H54 (cell line): ENCODE results near the gene DENND6A.

ENCODE experiments used
- DNase-seq: peaks from one replicate; pipeline ENCODE4 v3.0.0; 2011; ENCODE audit warnings: low spot score, mixed read lengths; ENCODE audit not compliant: insufficient read length
- FAIRE-seq: peaks from 3 replicates; lab custom pipeline; 2011; peaks lifted over from hg19 to GRCh38; lab: Jason Lieb, UNC
- POLR2A ChIP-seq: IDR thresholded peaks from 2 replicates; pipeline ENCODE4 v1.6.1; 2011; ENCODE audit warnings: low read depth, mild to moderate bottlenecking, low read length

Gene DENND6A

DNA sequence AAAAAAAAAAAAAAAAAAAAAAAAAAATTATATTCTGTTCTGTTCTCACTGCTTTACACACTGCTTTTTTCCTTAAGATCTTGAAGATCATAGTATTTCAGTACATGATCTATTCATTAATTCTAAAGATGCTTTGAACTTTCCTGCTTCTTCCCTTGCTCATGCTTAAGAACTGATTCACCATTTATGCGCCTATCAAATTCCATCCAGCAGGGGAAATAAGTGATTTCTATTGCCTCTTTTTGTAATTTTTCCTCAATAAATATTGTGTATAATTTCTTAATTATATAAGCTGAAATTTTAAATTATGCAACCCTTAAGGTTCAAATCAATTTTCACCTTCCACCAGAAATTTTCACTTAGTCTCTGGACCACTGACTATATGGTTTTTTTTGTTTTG lies 10.6 kb downstream of the DENND6A start:
- FAIRE-seq (no peak), DNase-seq (no peak)
- no peak for TF ChIP-seq POLR2A

DNA sequence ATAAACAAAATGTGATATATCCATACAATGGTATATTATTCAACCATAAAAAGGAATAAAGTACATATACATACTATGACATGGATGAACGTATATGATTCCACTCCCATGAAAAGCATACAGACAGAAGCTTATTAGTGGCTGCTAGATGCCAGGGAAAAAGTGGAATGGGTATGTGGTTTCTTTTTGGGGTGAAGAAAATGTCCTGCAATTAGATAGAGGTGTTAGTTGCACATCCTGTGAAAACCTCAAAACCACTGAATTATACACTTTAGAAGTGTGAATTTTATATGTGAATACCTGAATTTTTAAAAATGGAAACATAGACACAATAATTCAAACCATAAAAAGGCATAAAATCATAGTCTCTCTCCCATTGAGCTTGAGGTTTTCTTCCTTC lies 11.2 kb downstream of the DENND6A start:
- TF ChIP-seq POLR2A: no peak
- no peak for FAIRE-seq
- no peak for DNase-seq

DNA sequence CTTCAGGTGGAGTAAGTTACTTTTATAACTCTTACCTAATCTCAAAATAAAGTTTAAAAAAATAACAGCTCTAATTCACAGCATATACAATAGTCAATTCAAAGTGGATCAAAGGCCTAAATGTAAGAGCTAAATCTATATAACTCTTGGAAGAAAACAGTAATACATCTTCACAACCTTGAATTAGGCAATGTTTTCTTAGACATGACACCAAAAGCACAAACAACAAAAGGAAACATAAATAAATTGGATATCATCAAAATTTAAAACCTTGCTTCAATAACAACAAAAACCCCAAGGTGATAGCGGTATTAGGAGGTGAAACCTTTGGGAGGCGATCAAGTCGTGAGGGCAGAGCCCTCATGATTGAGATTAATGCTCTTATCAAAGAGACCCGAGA lies 12.8 kb downstream of the DENND6A start:
- DNase-seq (no peak), FAIRE-seq (no peak)
- TF ChIP-seq POLR2A: no peak

- no peak for TF ChIP-seq POLR2A
- FAIRE-seq: peak; percentile 80
Measured at GRCh38 chr3:57675530-57675929, 17.3 kb downstream of the DENND6A start.

GRCh38 chr3:57673156-57673555 lies 19.7 kb downstream of the DENND6A start:
- FAIRE-seq: no peak
- DNase-seq: no peak
- TF ChIP-seq POLR2A: no peak

More at GRCh38 chr3:57675530-57675929, 17.3 kb downstream of the DENND6A start:
- no peak for DNase-seq

DNA sequence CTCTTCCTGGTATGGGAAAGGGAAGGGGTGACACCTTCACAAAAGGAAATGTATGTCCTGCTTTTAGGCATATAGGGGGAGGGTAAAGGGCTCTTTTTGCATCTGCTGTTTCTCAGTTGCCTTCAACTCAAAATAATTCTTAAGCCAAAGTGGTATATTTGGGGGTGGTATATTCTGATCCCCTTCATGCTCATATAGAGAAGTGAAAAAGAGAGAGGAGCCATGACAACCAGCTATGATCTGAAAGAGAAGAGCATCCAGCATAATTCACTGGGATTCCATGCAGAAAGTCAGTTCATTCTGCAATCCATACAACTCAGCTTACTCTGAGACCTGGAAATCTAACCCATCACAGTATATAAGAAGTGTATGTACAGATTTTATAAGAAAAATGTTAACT lies 22.3 kb downstream of the DENND6A start:
- FAIRE-seq: no peak
- no peak for TF ChIP-seq POLR2A

GRCh38 chr3:57661404-57661803 lies 31.5 kb downstream of the DENND6A start:
- no peak for TF ChIP-seq POLR2A
- no peak for DNase-seq
- FAIRE-seq: no peak

More for the DNA sequence above, 22.3 kb downstream of the DENND6A start:
- DNase-seq: no peak

GRCh38 chr3:57659806-57660439 lies 33.0 kb downstream of the DENND6A start:
- TF ChIP-seq POLR2A: no peak
- FAIRE-seq (no peak), DNase-seq (no peak)

DNA sequence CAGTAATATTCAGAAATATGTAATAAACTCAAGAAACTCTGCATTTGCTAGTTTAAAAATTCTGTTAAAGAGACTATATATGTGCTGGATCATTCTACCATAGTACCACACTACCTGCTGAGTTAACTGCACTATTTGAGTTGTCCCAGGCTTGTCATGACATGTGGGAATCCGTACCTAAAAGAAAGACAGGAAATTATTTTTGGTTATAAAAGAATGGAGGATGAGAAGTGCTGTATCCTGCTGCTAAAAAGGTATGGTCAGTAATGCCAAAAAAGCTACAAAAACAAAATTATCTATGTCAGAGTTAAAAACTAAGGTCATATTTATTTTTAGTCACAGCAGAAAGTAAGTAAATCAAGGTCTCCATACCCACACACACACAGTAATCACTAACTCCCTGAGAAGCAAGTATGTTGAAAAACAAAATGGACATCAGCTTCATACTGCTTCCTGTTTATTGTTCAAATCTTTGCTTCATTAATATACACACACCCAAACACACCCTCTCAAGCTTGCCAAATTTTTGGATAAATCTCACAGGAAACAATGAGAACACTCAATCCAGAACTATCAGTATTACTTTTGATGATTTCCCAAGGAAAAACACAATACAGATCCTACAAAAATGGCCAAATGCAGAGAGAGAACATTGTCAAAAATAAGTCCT lies 33.7 kb downstream of the DENND6A start:
- DNase-seq: no peak
- FAIRE-seq: no peak
- no peak for TF ChIP-seq POLR2A

DNA sequence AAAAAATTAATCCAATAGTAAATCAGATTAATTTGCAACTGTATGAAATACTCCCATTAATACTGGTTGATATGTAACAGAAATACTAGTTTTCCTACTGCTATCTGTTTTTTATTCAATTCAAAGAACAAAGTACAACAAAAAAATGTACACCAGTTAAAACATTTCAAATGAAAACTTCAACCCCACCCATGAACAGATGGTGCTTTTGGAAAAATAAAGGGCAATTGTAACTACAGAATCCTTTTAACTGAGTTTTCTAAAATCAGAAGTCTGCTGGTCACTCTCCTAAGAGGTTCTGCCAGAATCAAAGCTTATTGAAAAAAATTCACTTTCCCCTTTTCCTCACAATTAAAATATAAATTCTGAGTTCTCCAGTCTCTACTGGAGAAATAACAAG lies 34.3 kb downstream of the DENND6A start:
- no peak for TF ChIP-seq POLR2A
- no peak for FAIRE-seq
- no peak for DNase-seq

DNA sequence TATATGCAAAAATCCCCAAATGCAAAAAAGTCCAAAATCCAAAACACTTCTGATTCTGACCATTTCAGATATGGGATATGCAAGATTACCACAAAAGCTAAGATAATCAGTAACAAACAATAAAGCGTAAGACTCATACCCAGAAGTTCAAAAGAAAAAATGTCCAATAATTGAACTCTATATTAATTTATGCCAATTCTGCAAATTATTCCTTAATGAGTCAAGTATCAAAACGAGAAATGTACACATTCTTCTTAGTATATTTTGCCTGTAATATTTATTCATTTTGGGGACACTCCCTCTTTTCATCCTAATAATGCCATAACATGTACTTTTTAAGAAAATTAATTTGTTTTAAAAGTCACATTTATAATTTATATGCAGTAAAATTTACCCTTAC lies 37.1 kb downstream of the DENND6A start:
- FAIRE-seq: no peak
- no peak for TF ChIP-seq POLR2A
- DNase-seq: no peak

GRCh38 chr3:57654267-57654666 lies 38.6 kb downstream of the DENND6A start:
- TF ChIP-seq POLR2A: no peak
- DNase-seq (no peak), FAIRE-seq (no peak)

DNA sequence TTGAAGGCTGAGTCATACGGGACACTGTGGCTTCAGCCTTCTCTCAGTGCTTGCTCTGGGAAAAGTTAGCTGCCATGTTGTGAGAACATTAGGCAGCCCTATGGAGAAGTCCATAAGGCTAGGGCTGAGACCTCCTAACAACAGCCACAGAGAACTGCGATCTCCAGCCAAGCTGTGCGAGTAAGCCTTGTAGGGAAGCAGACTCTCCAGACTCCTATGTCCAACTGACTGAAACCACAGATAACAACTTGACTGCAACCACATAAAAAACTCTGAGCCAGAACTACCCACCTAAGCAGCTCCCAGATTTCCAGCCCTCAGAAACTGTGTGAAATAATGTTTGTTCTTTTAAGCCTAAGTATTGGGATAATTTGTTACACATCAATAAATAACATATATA lies 40.7 kb downstream of the DENND6A start:
- DNase-seq (no peak), FAIRE-seq (no peak)
- TF ChIP-seq POLR2A: no peak

GRCh38 chr3:57647292-57647940 lies 45.5 kb downstream of the DENND6A start:
- FAIRE-seq (peak; percentile 43), DNase-seq (no peak)
- TF ChIP-seq POLR2A: no peak
